Osteocyte (in vitro differentiated cells): ENCODE measurements around the gene PDCD5. TPM values are rescaled to one million over a fixed set of nuclear protein-coding genes. Genes with fewer than 3 reads are reported as not detected.

Experiments
- DNase-seq: peaks from one replicate; pipeline ENCODE4 v3.0.0; 2021; ENCODE audit warnings: mixed read lengths; ENCODE audit not compliant: unreplicated experiment; ENCODE audit errors: extremely low spot score
- H3K27ac Mint-ChIP-seq: one replicate; pipeline ENCODE4 v1.8.0; 2021; ENCODE audit warnings: mild to moderate bottlenecking, mixed read lengths; ENCODE audit not compliant: unreplicated experiment
- H3K27me3 Mint-ChIP-seq: one replicate; pipeline ENCODE4 v1.8.0; 2021; ENCODE audit warnings: mixed read lengths; ENCODE audit not compliant: unreplicated experiment
- H3K36me3 Mint-ChIP-seq: one replicate; pipeline ENCODE4 v1.8.0; 2021; ENCODE audit warnings: mixed read lengths; ENCODE audit not compliant: unreplicated experiment
- H3K4me1 Mint-ChIP-seq: one replicate; pipeline ENCODE4 v1.8.0; 2021; ENCODE audit warnings: mixed read lengths; ENCODE audit not compliant: unreplicated experiment
- H3K4me3 Mint-ChIP-seq: one replicate; pipeline ENCODE4 v1.8.0; 2021; ENCODE audit warnings: mild to moderate bottlenecking, moderate library complexity, mixed read lengths; ENCODE audit not compliant: unreplicated experiment
- H3K9me3 Mint-ChIP-seq: one replicate; pipeline ENCODE4 v1.8.0; 2021; ENCODE audit warnings: mixed read lengths; ENCODE audit not compliant: unreplicated experiment
- CTCF ChIP-seq: fragments of 200-600 bp; sonication (generic); IDR thresholded peaks from 2 replicates; pipeline ENCODE4 v1.5.0; 2021; ENCODE audit warnings: antibody characterized with exemption, mild to moderate bottlenecking, moderate library complexity
- total RNA-seq: library from RNA; stranded (reverse); gene quantifications from 2 replicates; pipeline ENCODE4 v1.2.1, GENCODE V29; 2021

Gene PDCD5
- total RNA-seq, 1 donor from 2014 or later: 105 TPM

GRCh38 chr19:32624410-32624809 is 43.4 kb downstream of the PDCD5 start:
- H3K27me3 Mint-ChIP-seq: no peaks in the 10 kb centered on the region
- H3K27ac Mint-ChIP-seq: no peak overlapping the region
- H3K4me3 Mint-ChIP-seq: no peak overlapping the region
- no peaks in the 10 kb centered on the region for H3K4me1 Mint-ChIP-seq
- no peak for DNase-seq
- no peak for TF ChIP-seq CTCF
- peaks cover 40% of the 10 kb centered on the region for H3K36me3 Mint-ChIP-seq
- H3K9me3 Mint-ChIP-seq: no peaks in the 10 kb centered on the region

GRCh38 chr19:32626969-32627368 is 46.0 kb downstream of the PDCD5 start:
- H3K27ac Mint-ChIP-seq: no peak overlapping the region
- TF ChIP-seq CTCF: no peak
- no peaks in the 10 kb centered on the region for H3K9me3 Mint-ChIP-seq
- H3K36me3 Mint-ChIP-seq: peaks cover 30% of the 10 kb centered on the region
- no peak overlapping the region for H3K4me3 Mint-ChIP-seq
- H3K4me1 Mint-ChIP-seq: no peaks in the 10 kb centered on the region
- no peaks in the 10 kb centered on the region for H3K27me3 Mint-ChIP-seq
- no peak for DNase-seq

DNA sequence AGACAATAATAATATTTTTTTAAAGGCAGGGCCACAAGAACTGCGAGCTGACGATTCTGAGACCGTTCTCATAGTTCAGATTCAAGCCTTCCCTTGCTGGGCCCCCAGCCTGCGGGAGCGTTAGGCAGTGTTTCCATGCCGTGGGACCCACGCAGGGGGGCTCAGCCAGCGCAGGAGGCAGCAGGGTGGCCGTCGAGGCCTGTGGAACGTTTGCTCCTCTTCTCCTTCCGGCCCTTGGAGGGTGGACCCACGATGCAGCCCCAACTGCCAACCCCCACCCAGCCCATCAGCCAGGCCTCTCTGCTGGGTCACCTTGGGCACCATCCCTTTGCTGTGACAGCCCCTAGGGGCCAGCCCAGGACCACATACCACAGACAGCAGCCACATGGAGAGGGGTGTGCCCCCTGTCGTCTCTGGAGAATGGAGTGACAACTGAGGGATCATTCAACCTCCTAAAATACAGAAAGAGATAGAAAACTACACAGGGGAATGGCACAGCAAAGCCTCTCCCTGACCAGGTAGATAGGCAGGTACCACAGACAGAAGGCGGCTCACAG is 46.8 kb downstream of the PDCD5 start:
- no peaks in the 10 kb centered on the region for H3K27me3 Mint-ChIP-seq

DNA sequence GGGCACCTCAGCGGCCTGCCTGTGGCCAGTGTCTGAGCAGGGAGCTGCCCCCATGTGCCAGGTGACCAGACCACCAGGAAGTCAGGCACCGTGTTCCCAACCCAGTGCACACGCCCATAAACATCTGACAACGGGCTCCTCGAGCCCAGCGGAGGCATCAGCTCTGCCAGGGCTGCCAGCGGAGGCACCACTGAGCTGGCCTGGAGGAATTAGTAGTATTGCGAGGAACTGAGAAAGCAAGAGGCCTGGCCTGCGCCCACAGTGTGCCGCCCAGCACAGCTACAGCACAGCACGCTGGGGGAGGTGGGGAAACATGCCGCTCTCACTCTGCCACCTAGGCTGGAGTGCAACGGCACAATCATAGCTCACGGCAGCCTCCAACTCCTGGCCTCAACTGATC is 49.3 kb downstream of the PDCD5 start:
- no peak overlapping the region for H3K4me3 Mint-ChIP-seq
- peaks cover 14% of the 10 kb centered on the region for H3K36me3 Mint-ChIP-seq
- TF ChIP-seq CTCF: no peak
- no peaks in the 10 kb centered on the region for H3K4me1 Mint-ChIP-seq
- H3K9me3 Mint-ChIP-seq: no peaks in the 10 kb centered on the region
- H3K27ac Mint-ChIP-seq: no peak overlapping the region
- no peak for DNase-seq
- H3K27me3 Mint-ChIP-seq: no peaks in the 10 kb centered on the region

More for the DNA sequence above, 46.8 kb downstream of the PDCD5 start:
- Mint-ChIP-seq H3K36me3 (peaks cover 22% of the 10 kb centered on the region), H3K9me3 (no peaks in the 10 kb centered on the region), H3K4me3 (no peak overlapping the region), H3K4me1 (no peaks in the 10 kb centered on the region), H3K27ac (no peak overlapping the region)
- no peak for DNase-seq
- no peak for TF ChIP-seq CTCF

GRCh38 chr19:32631381-32631780 is 50.4 kb downstream of the PDCD5 start:
- no peak overlapping the region for H3K27ac Mint-ChIP-seq
- H3K27me3 Mint-ChIP-seq: no peaks in the 10 kb centered on the region
- H3K4me3 Mint-ChIP-seq: no peak overlapping the region
- DNase-seq: no peak
- no peaks in the 10 kb centered on the region for H3K4me1 Mint-ChIP-seq
- no peaks in the 10 kb centered on the region for H3K9me3 Mint-ChIP-seq
- no peak for TF ChIP-seq CTCF
- peaks cover 15% of the 10 kb centered on the region for H3K36me3 Mint-ChIP-seq

Other genes starting within 250 kb of the PDCD5 start
- gene ZNF507, start 235.6 kb upstream of the PDCD5 start, total RNA-seq: 22.4 and 23.8 TPM in 2 replicates
- gene DPY19L3, start 175.4 kb upstream of the PDCD5 start, total RNA-seq: 75.4 and 77.9 TPM in 2 replicates
- 22.0 and 24.1 TPM in 2 replicates for gene ANKRD27, start 94.0 kb downstream of the PDCD5 start, total RNA-seq
- gene RGS9BP, start 94.7 kb downstream of the PDCD5 start, total RNA-seq: 0.37 and 0.86 TPM in 2 replicates
- 6.8 and 7.5 TPM in 2 replicates for gene NUDT19, start 110.6 kb downstream of the PDCD5 start, total RNA-seq
- gene TDRD12, start 138.6 kb downstream of the PDCD5 start, total RNA-seq: 0.11 TPM in 1 of 2 replicates, not detected in the other